ENCODE results near the gene SLC35G2.
"Not testable (repeated sequence)": the region's sequence is repeated elsewhere in the genome, so short reads cannot be mapped to it uniquely, and the experiment has no call there.

Gene SLC35G2

GRCh38 chr3:136835813-136836510 lies 17.0 kb downstream of the SLC35G2 start:
- DNase-seq = no peak

GRCh38 chr3:136836511-136837156 lies 17.7 kb downstream of the SLC35G2 start:
- no peak for DNase-seq

GRCh38 chr3:136838641-136839555 lies 20.0 kb downstream of the SLC35G2 start:
- no peak for DNase-seq

GRCh38 chr3:136839556-136839931 lies 20.6 kb downstream of the SLC35G2 start:
- no peak for DNase-seq

GRCh38 chr3:136840252-136840651 lies 21.3 kb downstream of the SLC35G2 start:
- no peak for DNase-seq

GRCh38 chr3:136842294-136842693 lies 23.4 kb downstream of the SLC35G2 start:
- DNase-seq = no peak

- no peak for DNase-seq
Observed at GRCh38 chr3:136844724-136845123, 25.8 kb downstream of the SLC35G2 start.

GRCh38 chr3:136852180-136852579 lies 33.3 kb downstream of the SLC35G2 start:
- no peak for DNase-seq

GRCh38 chr3:136856665-136857064 lies 37.7 kb downstream of the SLC35G2 start:
- DNase-seq = peak; percentile 62

- peak; percentile 82 for DNase-seq
Observed at GRCh38 chr3:136858381-136858780, 39.5 kb downstream of the SLC35G2 start.

- DNase-seq = no peak
Observed at GRCh38 chr3:136860541-136860940, 41.6 kb downstream of the SLC35G2 start.

- peak; percentile 98 for DNase-seq
Observed at GRCh38 chr3:136861890-136862616, 43.1 kb downstream of the SLC35G2 start, which contains the start of gene NCK1. NCK1 (plus strand) TSS chr3:136862208; CDS start chr3:136928002, 65,794 bp downstream.

GRCh38 chr3:136862617-136863322 lies 43.8 kb downstream of the SLC35G2 start:
- peak; percentile 29 for DNase-seq

- DNase-seq = no peak
Observed at GRCh38 chr3:136869282-136869681, 50.4 kb downstream of the SLC35G2 start.

- not testable (repeated sequence) for DNase-seq
Observed at GRCh38 chr3:136872258-136872657, 53.3 kb downstream of the SLC35G2 start.

- not testable (repeated sequence) for DNase-seq
Observed at GRCh38 chr3:136879510-136879909, 60.6 kb downstream of the SLC35G2 start.

- DNase-seq = no peak
Observed at GRCh38 chr3:136882571-136882970, 63.6 kb downstream of the SLC35G2 start.

- DNase-seq = no peak
Observed at GRCh38 chr3:136883967-136884720, 65.2 kb downstream of the SLC35G2 start.

- DNase-seq = no peak
Observed at GRCh38 chr3:136885357-136886213, 66.7 kb downstream of the SLC35G2 start.

GRCh38 chr3:136889947-136890346 lies 71.0 kb downstream of the SLC35G2 start:
- DNase-seq = no peak

Measured in suppressor macrophage treated with lipopolysaccharide for 4 hours (primary cell).